Stimulated activated CD4-positive, alpha-beta T cell treated with anti-CD3 and anti-CD28 coated beads, Interleukin-15, amount 100 ng/mL, for 1 hour (primary cell): Measurements from ENCODE around the gene SCD5.

Source experiments
- DNase-seq, 2 donors: peaks; one replicate each; pipeline ENCODE4 v3.0.0-alpha.2; 2020; ENCODE audit warnings: low read depth in 1 of 2, low spot score in 1 of 2

Gene SCD5

DNA sequence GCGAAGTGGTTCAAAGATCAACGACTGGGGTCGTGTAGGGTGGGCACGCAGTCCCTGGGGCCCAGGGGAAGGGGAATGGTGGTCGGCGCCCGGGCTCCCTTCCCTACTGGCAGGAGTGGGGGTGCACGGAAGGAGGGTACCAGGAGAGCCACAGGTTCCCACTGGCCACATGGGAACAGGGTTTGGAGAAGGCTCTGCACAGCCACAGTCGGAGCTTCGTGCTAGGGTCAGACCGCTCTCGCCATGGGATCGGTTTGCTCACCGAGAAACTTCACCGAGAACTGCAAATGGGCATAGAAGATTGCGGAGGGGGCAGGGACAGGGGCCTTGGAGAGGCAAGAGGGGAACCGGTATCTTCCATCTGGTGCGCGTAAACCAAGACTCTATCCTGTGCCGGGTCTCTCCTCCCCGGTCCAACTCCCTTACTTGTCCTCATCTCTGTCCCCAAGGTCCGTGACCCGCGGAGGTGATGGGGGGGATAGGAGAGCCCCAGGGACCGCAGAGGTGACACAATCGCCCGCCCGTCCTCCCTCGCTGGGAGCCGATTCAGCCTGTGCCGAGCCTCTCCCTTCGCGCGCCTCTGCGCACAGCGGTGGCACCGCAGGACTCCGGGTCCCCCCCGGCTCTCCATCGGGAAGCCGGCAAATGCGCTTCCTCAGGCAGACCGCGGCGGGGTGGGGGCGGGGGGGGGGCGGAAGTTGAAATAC lies 1.0 kb downstream of the SCD5 start:
- DNase-seq: no peak

DNA sequence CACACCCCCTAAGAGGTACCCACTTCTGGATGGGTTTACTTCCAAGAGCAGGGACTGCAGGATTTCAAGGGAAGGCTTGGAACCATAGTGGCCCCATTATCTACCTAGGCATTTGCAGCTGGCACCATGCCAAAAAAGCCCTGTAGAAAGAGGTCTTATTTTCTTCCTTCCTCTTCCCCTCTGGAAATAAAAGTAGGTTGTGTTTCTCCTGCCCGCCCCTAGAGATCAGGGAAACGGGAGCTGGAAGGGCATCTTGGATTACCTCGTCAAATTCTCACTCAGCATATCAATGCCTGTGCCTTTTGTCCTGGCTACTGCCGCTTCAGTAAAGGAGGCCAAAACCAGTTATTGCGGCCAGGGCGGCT lies 1.6 kb downstream of the SCD5 start:
- DNase-seq: no peak

DNA sequence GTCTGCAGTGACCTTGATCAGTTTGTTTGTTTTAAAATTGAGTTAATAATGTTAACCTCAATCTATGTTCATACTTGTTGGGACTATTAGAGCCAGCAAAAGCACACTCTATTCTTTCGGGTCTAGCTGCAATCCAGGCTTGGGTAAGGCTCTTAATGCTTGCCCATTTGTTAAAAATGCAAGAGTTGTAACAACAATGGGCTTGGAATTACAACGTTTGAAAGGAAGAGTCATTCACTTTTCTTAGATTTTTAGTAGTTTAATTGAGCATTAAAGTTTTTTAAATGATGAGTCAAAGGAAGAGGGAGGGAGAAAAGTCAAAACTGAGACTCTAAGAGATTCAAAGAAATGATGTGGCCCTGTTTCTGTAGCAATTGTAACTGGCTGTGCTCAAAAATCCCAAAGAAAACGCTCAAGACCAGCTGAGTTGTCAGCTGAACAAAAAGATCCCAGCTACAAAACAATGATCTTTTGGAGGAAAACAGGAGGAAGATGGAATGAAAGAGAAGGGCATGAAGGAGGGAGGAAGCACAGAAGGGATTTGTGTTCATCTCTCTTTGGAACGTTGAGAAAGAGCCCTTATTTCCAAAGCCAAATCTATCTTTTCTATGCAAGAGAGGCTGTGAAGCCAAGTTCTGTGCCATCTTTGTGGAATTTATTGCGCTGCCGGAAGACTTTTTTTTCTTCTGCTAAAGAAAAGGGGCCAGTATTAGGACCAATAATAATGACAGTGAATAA lies 5.5 kb downstream of the SCD5 start:
- DNase-seq: no peak

GRCh38 chr4:82791179-82791578 lies 7.4 kb downstream of the SCD5 start:
- DNase-seq: no peak

GRCh38 chr4:82790060-82790660 lies 8.4 kb downstream of the SCD5 start:
- no peak for DNase-seq

DNA sequence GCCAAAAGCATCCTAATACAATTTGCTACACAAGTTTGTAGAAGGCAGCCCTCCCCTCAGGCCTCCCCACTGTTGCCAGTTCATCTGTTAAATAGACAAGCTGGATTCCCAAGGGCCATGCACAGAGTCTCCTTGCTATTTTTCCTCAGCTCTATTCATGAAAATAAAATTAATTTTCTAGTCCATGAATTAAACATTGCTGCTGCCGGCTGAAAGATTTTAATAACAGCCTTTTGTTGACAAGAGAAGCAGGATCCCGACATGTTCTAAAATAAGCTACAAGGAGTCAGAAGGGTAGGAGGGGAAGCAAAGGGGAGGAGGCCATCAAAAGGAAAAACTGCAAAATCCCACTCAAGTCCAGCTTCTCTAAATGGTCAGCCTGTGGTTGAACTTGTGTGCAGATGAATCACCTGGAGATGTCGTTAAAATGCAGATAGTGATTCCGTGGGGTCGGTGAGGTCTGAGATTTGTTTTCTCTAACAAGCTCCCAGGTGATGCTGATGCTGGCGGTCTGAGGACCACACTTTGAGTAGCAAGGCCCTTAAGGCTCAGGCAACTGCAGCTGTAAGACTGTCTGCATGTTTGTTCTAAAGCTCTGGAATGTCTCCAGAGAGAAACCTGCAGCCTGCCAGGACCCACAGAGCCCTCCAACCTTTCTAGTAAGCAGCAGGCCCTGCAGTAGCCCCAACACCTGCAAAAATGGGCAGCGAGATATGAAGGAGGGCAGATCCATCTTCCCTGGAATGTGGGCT lies 9.4 kb downstream of the SCD5 start:
- DNase-seq: no peak

DNA sequence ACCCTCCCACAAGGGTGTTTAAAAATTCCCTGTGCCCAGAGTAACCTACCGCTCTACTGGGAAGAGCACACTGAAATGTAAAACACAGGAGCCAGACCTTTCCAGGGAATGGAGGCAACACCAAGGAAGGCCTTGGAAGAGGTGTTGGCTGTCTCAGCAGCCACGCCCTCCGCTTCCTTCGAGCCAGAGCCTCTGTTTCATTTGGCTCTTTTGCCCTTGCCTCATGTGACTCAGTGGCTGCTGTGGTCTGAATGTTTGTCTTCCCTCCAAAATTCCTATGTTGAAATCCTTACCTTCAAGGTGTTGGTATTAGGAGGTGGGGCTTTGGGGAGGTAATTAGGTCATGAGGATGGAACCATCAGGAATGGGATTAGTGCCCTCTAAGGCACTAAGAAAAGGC lies 11.3 kb downstream of the SCD5 start:
- no peak for DNase-seq

DNA sequence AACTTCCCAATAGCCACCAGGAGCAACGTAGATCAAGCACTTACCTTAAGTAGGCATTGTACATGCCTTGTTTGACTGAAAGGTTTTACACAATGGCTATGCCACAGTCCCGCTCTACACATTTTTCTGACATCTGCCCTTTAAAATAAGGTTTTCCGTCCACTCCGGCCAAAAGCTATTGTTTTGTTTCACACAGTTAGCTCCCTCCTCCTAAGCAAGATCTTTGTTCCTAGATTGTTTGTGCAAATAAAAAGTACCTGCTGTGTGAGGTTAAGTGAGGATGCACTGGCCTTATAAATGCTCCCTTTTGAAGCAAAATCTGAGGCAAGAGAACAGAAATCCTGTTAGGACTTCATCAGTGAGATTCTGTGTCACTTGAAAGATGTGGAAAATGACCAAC lies 11.8 kb downstream of the SCD5 start:
- DNase-seq: no peak

DNA sequence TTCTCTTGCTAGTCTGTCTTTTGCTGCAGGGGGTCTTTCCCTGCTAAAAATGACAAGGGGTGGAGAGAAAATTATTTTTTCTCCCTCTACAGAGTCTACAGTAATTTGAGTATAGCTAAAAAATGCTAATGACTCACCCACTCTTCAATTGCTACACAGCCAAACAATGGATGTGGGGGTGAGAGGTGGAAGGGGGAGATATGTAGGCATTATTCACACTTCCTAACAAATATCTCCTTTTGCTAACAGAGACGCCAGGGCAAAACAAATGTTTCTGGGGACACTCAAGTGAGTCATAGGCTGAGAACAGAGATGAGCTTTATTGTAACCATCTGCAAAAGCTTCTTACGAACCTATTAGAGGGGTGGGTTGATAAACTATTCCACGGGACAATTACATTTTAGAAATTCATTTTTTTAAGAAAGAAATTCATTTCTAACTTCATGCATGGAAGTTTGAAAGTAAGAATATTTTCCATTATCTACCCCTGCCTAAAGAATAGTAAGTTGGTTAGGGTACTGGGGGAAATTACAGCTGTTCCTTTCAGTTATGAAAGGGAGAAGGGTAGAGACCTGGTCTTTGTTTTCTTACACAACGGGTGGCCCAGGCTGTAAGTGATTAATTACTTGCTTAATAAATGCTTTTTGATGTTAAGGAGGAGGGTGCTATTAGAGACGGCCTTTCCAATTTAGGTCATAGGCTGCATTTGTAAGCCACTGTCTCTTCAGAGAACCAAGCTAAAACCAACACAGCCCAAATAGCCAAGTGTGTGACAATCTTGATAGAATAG lies 12.8 kb downstream of the SCD5 start:
- no peak for DNase-seq

DNA sequence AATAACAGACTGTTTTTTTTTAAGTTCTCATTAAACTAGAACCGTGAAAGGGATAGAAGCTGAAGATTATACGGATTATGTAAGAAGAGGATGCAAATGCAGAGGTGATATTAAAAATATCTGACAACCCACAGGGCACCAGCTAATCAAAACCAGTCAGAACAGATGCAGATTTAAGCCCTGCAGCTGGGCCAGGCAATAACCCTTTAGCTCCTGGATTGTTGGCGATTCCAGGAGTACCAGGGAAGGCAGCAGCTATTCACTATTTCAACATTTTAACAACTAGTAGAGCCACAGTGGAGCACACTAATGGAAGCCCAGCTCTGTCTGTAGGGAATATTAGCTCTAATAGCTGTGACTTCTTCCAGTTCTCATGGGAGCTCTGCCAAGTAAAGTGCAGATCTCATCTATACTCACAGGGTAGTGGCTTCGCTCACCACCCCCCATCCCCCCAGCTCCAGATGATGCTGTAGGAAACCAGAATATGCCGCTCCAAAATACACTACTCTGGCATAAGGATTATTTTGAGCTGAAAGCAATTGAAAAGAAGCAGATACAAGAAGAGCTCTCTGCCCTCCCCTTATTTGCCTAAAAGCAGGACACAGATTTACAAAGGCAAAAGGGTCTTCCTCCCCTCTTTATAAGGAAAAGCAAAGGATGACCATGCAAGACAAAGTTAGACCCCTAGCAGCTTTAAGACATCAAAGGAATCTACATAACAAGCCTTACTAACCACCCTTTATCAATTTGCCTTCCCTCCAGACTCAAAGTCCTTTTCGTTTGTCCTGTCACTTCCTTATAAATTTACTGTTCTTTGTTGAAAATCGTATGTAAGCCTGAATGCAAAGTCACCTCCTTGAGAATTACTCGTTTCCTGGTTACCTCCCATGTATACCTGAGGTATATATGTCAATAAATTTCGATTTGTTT lies 13.7 kb downstream of the SCD5 start:
- DNase-seq: no peak

DNA sequence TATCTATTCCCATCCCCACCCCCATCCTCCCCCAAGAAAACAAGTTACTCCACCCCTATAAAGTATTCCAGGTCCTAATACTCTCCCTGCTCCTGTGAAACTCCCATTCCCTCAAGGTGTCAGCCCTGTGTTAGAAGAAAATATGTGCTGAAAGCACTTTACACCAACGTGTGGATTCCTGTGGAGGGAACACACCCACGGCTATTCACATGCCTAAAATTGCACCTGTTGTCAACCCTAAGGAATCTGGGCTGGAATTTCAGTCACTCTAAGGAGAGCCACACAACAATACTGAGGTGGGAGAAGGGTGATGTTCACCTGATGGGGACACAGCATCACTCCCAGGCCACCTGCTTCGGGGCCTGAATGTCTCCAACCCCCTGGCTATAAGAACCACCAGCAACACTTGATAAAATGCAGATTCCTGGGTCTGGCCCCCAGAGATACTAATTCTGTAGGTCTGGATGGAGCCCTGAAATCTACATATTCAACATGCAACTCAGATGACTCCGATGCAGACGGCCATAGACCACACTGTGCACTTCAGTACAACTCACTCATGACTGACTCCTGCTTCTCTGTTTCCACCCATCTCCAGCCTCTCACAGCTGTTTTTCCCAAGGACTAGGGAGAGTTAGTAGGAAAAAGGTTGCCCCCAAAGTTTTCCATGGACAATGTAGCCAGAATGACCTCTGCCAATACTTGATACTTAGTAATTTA lies 15.8 kb downstream of the SCD5 start:
- DNase-seq: no peak

DNA sequence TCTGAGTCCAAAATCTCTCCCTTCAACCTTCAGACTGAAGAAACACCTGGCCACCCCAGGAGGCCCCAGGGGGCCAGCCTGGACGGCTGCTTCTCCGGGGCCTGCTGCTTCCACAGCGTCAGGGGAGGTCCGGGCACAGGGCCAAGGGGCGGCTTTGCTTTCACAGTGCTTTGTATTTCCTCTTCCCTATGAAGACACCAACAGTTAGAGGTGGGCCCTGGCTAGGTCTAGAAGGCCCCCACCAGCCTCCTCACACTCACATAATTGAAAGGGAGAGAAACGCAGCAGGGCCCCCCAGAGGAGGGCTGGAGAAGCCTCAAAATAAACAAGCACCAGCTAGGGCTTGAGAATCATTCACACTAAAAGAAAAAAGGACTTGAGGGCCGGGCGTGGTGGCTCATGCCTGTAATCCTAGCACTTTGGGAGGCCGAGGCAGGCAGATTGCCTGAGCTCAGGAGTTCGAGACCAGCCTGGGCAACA lies 17.8 kb downstream of the SCD5 start:
- no peak for DNase-seq

GRCh38 chr4:82780170-82780751 lies 18.3 kb downstream of the SCD5 start:
- no peak for DNase-seq

GRCh38 chr4:82779032-82779431 lies 19.6 kb downstream of the SCD5 start:
- no peak for DNase-seq

GRCh38 chr4:82777857-82778525 lies 20.6 kb downstream of the SCD5 start:
- DNase-seq: no peak

DNA sequence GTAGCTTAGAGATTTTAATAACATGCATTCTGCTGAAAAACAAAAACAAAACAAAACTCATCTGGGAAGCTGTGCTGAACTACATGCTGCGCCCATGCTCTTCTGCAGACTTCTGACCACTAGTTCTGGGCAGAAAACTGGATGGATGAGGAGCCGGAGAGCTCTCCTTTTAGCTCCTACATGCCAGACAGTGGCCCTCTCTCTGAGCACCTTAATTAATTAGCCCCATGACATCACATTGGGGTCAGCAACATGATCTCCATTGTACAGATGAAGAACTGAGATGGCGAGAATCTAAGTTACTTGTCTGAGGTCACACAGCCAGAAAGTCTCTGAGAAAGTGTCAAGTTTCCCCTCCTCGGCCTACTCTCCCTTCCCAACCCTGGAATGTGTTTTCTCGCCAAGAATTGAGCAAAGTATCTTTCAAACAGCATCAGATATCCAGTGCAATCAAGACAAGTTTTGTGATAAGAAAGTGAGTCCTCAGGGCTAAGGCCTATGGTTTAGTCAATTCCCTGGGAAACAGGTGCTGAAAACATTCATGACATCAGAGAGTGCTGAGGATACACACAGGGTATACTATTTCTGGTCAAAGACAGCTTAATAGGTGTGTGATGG lies 21.6 kb downstream of the SCD5 start:
- DNase-seq: no peak

- no peak for DNase-seq
Measured at GRCh38 chr4:82775243-82775642, 23.4 kb downstream of the SCD5 start.

DNA sequence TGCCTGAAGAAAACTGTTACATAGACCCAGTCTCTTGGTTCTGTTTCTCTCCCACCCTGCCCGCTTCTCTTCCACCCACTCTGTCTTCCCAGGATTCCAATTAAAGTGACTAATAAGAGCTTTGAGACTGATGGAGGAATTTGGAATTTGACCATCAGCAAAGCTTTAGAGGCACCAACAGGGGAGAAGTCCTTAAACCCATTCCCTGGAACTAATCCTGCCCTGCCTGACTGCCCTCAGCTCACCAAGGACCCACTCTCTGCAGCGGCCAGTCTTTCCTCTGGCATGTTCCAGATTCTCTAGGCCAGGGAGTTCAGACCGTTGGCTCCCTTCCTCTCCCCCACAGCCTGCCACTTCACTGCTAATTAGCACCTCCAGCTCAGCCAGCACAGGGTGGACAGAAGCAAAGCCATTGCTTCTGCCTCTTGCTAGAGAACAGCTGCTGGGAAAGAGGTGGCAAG lies 23.9 kb downstream of the SCD5 start:
- DNase-seq: no peak
